ENCODE results near the gene DOP1A.

DOP1A gene

GRCh38 chr6:83215131-83216047, 147.9 kb downstream of the DOP1A start:
- peak; percentile 63 for DNase-seq

DNA sequence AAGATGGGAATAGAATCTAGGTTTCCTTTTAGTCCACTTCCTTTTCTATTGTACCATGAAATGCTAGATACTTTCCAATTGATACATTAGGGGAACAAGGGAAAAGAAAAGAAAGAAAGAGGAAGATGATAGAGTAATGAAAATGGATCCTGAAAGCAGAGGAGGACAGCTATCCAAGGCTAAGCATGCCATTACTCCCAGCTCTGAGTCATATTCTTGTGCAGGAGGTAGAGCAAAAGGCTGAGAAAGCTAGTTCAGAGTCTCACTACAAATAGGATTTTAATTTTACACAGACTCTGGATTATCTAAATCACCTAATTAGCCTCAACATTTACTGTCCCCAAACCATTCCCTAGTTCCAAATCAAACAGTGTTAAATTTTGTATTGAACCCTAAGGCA, 149.3 kb downstream of the DOP1A start:
- no peak for DNase-seq
